A549 (cell line): ENCODE data around the gene ITPRIPL1. TPM values are rescaled to one million over a fixed set of nuclear protein-coding genes. Genes with fewer than 3 reads are reported as not detected.

Source experiments
- ATAC-seq, 2 experiments: fragments of 200-7000 bp in 1 of 2; fragments of >200 bp in 1 of 2; cut with Nextera tagmentation in 1 of 2; cut with Tn5 transposase in 1 of 2; 3 replicates each; pipeline versions ENCODE4 v1.8.0 to v1.9.1; 2018 to 2020; ENCODE audit warnings: mild to moderate bottlenecking in 1 of 2, moderate library complexity in 1 of 2
- CTCF ChIA-PET: fragments of 300-600 bp; sonication (Branson Sonifier 250); formaldehyde crosslinking; extraction: SDS; loops from one replicate; lab custom pipeline; 2021; ENCODE audit warnings: antibody characterized with exemption, inconsistent platforms; lab: Yijun Ruan, JAX
- POLR2A ChIA-PET: fragments of 350-600 bp; formaldehyde crosslinking; extraction: SDS; loops from one replicate; lab custom pipeline; 2021; ENCODE audit warnings: antibody characterized with exemption, inconsistent platforms; lab: Yijun Ruan, JAX
- DNase-seq, 2 experiments: peaks; one replicate each; pipeline versions ENCODE4 v3.0.0 to v3.0.0-alpha.2; 2011 to 2016; ENCODE audit warnings: low read depth in 1 of 2, low spot score in 1 of 2
- FAIRE-seq: peaks from 2 replicates; lab custom pipeline; 2011; peaks lifted over from hg19 to GRCh38; lab: Jason Lieb, UNC
- H3K27ac ChIP-seq, 2 experiments: fragments of >200 bp; sonication (Bioruptor Twin); formaldehyde crosslinking; 3 replicates each; pipeline ENCODE4 v1.5.1; 2016 to 2017
- H3K4me1 ChIP-seq: fragments of >200 bp; sonication (Bioruptor Twin); formaldehyde crosslinking; 3 replicates; pipeline ENCODE4 v1.6.1; 2016
- H3K4me2 ChIP-seq: fragments of >200 bp; sonication (Bioruptor Twin); formaldehyde crosslinking; 3 replicates; pipeline ENCODE4 v1.6.1; 2016
- H3K4me3 ChIP-seq: fragments of >200 bp; sonication (Bioruptor Twin); formaldehyde crosslinking; 3 replicates; pipeline ENCODE4 v1.5.1; 2016
- H3K9me3 ChIP-seq: fragments of >200 bp; sonication (Bioruptor Twin); formaldehyde crosslinking; 3 replicates; pipeline ENCODE4 v1.6.1; 2016
- BHLHE40 ChIP-seq: IDR thresholded peaks from 2 replicates; pipeline ENCODE4 v1.6.1; 2012; ENCODE audit warnings: low read depth, low read length, inconsistent platforms
- CBX8 ChIP-seq: fragments of 200-600 bp; sonication (generic); IDR thresholded peaks from 2 replicates; pipeline ENCODE4 v1.6.1; 2016
- CEBPB ChIP-seq, 2 experiments: fragments of >200 bp in 1 of 2; sonication (Bioruptor Twin) in 1 of 2; formaldehyde crosslinking in 1 of 2; IDR thresholded peaks; 2 replicates each; pipeline ENCODE4 v1.6.1; 2012 to 2016
- EP300 ChIP-seq, 2 experiments: fragments of >200 bp; sonication (Bioruptor Twin); formaldehyde crosslinking; IDR thresholded peaks; 2 replicates in 1 of 2; 3 replicates in 1 of 2; pipeline ENCODE4 v1.6.1; 2016 to 2017
- FOXS1 ChIP-seq: fragments of 250-450 bp; sonication (Bioruptor Pico); IDR thresholded peaks from 2 replicates; pipeline ENCODE4 v1.5.0; 2020; ENCODE audit warnings: mild to moderate bottlenecking, moderate library complexity
- HDAC2 ChIP-seq: fragments of 200-600 bp; sonication (generic); IDR thresholded peaks from 2 replicates; pipeline ENCODE4 v1.6.1; 2016
- HEYL ChIP-seq: fragments of 250-450 bp; sonication (Bioruptor Pico); IDR thresholded peaks from 2 replicates; pipeline ENCODE4 v1.8.0; 2021; ENCODE audit warnings: mild to moderate bottlenecking, moderate library complexity
- HOXA7 ChIP-seq: fragments of 250-450 bp; sonication (Bioruptor Pico); IDR thresholded peaks from 2 replicates; pipeline ENCODE4 v1.5.0; 2020; ENCODE audit warnings: mild to moderate bottlenecking, moderate library complexity
- HOXB5 ChIP-seq: fragments of 250-450 bp; sonication (Bioruptor Pico); IDR thresholded peaks from 2 replicates; pipeline ENCODE4 v1.5.0; 2020; ENCODE audit warnings: mild to moderate bottlenecking, moderate library complexity
- KDM5A ChIP-seq: fragments of 200-600 bp; sonication (generic); IDR thresholded peaks from 2 replicates; pipeline ENCODE4 v1.6.1; 2016; ENCODE audit warnings: antibody characterized with exemption, mild to moderate bottlenecking
- MAFK ChIP-seq: fragments of 450-650 bp; IDR thresholded peaks from 2 replicates; pipeline ENCODE4 v1.6.1; 2014; ENCODE audit not compliant: partially characterized antibody
- MYC ChIP-seq: IDR thresholded peaks from 2 replicates; pipeline ENCODE4 v1.6.1; 2012; ENCODE audit warnings: mild to moderate bottlenecking, inconsistent platforms, low read length, improper control_type of control experiment, borderline replicate concordance
- POLR2A ChIP-seq: IDR thresholded peaks from 2 replicates; pipeline ENCODE4 v1.6.1; 2012; ENCODE audit warnings: mild to moderate bottlenecking, low read length
- SMC3 ChIP-seq: fragments of >200 bp; sonication (Bioruptor Twin); formaldehyde crosslinking; IDR thresholded peaks from 3 replicates; pipeline ENCODE4 v1.6.1; 2018; ENCODE audit warnings: inconsistent platforms
- SREBF2 ChIP-seq: fragments of 450-650 bp; IDR thresholded peaks from 2 replicates; pipeline ENCODE4 v1.6.1; 2014; ENCODE audit warnings: mild to moderate bottlenecking, moderate library complexity
- TFCP2L1 ChIP-seq: fragments of 250-450 bp; sonication (Bioruptor Pico); IDR thresholded peaks from 2 replicates; pipeline ENCODE4 v1.5.0; 2021; ENCODE audit warnings: mild to moderate bottlenecking
- TP53 ChIP-seq: fragments of 250-450 bp; sonication (Bioruptor Pico); IDR thresholded peaks from 2 replicates; pipeline ENCODE4 v1.5.0; 2021; ENCODE audit warnings: mild to moderate bottlenecking, moderate library complexity
- ZNF302 ChIP-seq: fragments of 250-450 bp; sonication (Bioruptor Pico); IDR thresholded peaks from 2 replicates; pipeline ENCODE4 v1.9.0; 2021; ENCODE audit warnings: inconsistent platforms, mild to moderate bottlenecking, moderate library complexity
- WGBS: methylation state at CpG from one replicate; pipeline ENCODE4 v1.1.6; 2017; ENCODE audit errors: missing lambda C conversion rate; 5-methylcytosine and 5-hydroxymethylcytosine counted together
- polyA plus RNA-seq, 4 experiments: library from polyadenylated mRNA; depleted of rRNA in 3 of 4; stranded (reverse); fragments of >200 nt; fragmentation: RNase III in 1 of 4; extraction: RNeasy Plus Mini Kit Qiagen cat#74134 plus additional on column Dnase treatment in 1 of 4; gene quantifications; 2 replicates in 3 of 4; 3 replicates in 1 of 4; pipeline ENCODE4 v1.2.3, GENCODE V29; 2011 to 2017
- TF ChIP-seq, protein P1 (sequence below): IDR thresholded peaks from 2 replicates; pipeline ENCODE4 v1.6.1; 2012; ENCODE audit warnings: low read depth, borderline replicate concordance
- TF ChIP-seq, protein P2 (sequence below): fragments of >200 bp; sonication (Bioruptor Twin); formaldehyde crosslinking; IDR thresholded peaks from 3 replicates; pipeline ENCODE4 v1.5.1; 2016
- TF ChIP-seq, protein P3 (sequence below): IDR thresholded peaks from 2 replicates; pipeline ENCODE4 v1.6.1; 2012

Gene ITPRIPL1
- polyA plus RNA-seq, 2 of the 4 experiments (the other 2 are of a cell fraction), result not detected

DNA sequence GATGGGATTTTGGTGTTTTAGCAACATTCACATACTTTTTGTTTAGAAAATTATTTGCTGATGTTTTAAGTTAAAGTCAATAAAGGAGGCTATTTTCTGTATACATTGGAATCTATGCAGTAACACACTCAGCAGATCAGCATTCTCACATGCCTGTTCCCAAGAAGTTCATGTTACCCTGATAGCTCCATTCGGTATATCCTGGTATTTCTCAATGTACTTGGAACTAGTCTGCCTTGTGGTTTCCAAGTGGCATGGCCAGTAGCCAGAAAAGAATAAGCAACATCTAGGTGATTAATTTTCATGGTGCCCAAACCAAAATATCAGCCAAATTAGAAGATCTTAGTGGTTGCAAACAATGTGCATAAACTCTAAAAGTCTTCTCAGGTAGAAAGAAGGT is 5.3 kb downstream of the ITPRIPL1 start:
- peak in 1 of 2 experiments; percentile 16 for DNase-seq
- H3K4me1 ChIP-seq, result peaks cover 10% of the 10 kb centered on the region
- ChIA-PET POLR2A (interaction anchor here (0.9 kb wide), 1 partner anchor 9 kb away, joined by 3 read pairs; no protein-coding TSS in a partner anchor), CTCF (interaction anchor here (0.5 to 1.4 kb wide), 4 partner anchors 9 to 249 kb away, joined by 3 read pairs; partner anchors contain the start of gene ASTL)
- no peak for ATAC-seq
- FAIRE-seq, result no peak
- H3K4me3 ChIP-seq, result no peak overlapping the region
- H3K27ac ChIP-seq, result no peak overlapping the region
- H3K9me3 ChIP-seq, result no peaks in the 10 kb centered on the region
- TF ChIP-seq EP300 (IDR thresholded peaks at IDR 0.05), result no peak
- 71% methylated on average over 1 of the region's 1 CpG for WGBS
- no peak overlapping the region for H3K4me2 ChIP-seq

DNA sequence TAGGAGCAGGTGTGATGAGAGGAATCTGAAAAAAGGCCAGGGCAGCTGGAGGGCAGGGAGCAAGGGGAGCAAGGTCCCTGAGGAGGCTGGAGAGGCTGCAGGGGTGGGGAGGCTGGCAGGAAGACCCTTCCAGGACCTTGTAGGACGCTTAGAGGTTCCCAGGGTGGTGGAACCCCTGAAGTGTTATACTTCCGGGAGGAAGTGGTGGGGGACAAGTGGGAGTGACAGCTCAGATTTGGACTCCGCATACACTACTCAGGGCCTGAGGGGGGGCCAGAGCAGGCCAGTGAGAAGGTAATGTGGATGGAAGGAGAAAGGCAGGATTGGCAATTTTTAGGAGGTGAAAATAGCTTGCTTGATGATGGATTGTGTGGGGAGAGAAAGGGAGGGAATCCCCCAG is 8.6 kb downstream of the ITPRIPL1 start:
- Histone ChIP-seq H3K4me2 (no peak overlapping the region), H3K4me1 (peaks cover 17% of the 10 kb centered on the region), H3K27ac (no peak overlapping the region), H3K9me3 (no peaks in the 10 kb centered on the region), H3K4me3 (no peak overlapping the region)
- ChIA-PET CTCF (interaction anchor here (1.2 to 2.1 kb wide), 2 partner anchors 10 to 175 kb away, joined by 3 to 10 read pairs; no protein-coding TSS in a partner anchor), POLR2A (interaction anchor here (0.5 kb wide), 1 partner anchor 14 kb away, joined by 4 read pairs; no protein-coding TSS in a partner anchor)
- no peak for DNase-seq
- no peak for ATAC-seq
- no peak for FAIRE-seq
- 90% methylated on average over 3 of the region's 3 CpGs for WGBS
- no peak for TF ChIP-seq MAFK
- no peak for TF ChIP-seq HOXA7 (CRISPR knock-in tag)
- no peak for TF ChIP-seq ZNF302 (CRISPR knock-in tag)
- no peak for TF ChIP-seq HOXB5 (CRISPR knock-in tag)
- TF ChIP-seq CEBPB (IDR thresholded peaks at IDR 0.05), result no peak
- no peak for TF ChIP-seq POLR2A
- TF ChIP-seq CBX8, result no peak
- no peak for TF ChIP-seq KDM5A
- TF ChIP-seq HDAC2, result no peak
- TF ChIP-seq, protein P1, sequence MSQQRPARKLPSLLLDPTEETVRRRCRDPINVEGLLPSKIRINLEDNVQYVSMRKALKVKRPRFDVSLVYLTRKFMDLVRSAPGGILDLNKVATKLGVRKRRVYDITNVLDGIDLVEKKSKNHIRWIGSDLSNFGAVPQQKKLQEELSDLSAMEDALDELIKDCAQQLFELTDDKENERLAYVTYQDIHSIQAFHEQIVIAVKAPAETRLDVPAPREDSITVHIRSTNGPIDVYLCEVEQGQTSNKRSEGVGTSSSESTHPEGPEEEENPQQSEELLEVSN, result no peak
- TF ChIP-seq SMC3, result no peak
- TF ChIP-seq TFCP2L1, result no peak
- no peak for TF ChIP-seq TP53
- no peak for TF ChIP-seq BHLHE40
- no peak for TF ChIP-seq MYC
- TF ChIP-seq, protein P2, sequence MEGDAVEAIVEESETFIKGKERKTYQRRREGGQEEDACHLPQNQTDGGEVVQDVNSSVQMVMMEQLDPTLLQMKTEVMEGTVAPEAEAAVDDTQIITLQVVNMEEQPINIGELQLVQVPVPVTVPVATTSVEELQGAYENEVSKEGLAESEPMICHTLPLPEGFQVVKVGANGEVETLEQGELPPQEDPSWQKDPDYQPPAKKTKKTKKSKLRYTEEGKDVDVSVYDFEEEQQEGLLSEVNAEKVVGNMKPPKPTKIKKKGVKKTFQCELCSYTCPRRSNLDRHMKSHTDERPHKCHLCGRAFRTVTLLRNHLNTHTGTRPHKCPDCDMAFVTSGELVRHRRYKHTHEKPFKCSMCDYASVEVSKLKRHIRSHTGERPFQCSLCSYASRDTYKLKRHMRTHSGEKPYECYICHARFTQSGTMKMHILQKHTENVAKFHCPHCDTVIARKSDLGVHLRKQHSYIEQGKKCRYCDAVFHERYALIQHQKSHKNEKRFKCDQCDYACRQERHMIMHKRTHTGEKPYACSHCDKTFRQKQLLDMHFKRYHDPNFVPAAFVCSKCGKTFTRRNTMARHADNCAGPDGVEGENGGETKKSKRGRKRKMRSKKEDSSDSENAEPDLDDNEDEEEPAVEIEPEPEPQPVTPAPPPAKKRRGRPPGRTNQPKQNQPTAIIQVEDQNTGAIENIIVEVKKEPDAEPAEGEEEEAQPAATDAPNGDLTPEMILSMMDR, result no peak

DNA sequence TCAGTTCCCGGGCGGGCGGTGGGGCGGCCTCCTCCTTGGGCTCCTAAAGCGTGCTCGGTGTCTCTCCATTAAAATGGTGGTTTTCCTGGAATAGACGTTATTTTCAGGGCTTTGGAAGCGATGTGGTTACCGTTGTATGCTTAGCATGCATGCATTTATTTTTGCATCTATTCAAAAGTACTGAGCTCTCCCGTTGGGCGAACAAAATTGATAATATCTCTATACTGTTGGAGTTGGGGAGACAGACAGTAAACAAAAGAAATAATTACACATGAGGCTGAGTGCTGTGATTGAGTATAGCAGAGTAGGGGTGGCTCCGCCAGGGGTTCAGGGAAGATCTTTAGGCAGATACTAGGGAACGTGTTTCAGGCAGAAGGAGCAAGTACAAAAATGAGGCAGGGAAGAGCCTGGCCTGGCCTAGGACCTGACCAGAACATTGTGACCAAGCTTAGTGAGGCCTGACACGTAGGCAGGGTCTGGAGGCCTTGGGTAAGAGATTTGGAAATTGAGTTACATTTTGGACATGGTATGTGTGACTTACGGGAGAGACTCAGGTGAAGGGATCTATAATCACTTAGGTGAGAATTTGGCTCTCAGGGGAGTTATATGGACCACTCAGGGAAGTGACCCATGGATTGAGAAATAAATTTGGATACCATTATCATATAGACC is 11.1 kb downstream of the ITPRIPL1 start:
- CTCF ChIA-PET, result interaction anchor here (0.9 to 1.8 kb wide), 4 partner anchors 9 to 219 kb away, joined by 3 to 5 read pairs (median 3); no protein-coding TSS in a partner anchor
- POLR2A ChIA-PET, result interaction anchor here (0.6 to 2.1 kb wide), 6 partner anchors 9 to 78 kb away, joined by 3 to 15 read pairs (median 4); no protein-coding TSS in a partner anchor
- Histone ChIP-seq H3K27ac (peak overlapping the region; percentile 92 to 94), H3K4me2 (peak overlapping the region; percentile 92), H3K9me3 (no peaks in the 10 kb centered on the region), H3K4me1 (peaks cover 26% of the 10 kb centered on the region), H3K4me3 (peak overlapping the region; percentile 65)
- FAIRE-seq (no peak), ATAC-seq (peak; percentile 16; a peak in 3 of 6 replicates), DNase-seq (no peak)
- 10% methylated on average over 15 of the region's 15 CpGs for WGBS
- no peak for TF ChIP-seq SREBF2
- no peak for TF ChIP-seq HEYL (CRISPR knock-in tag)
- TF ChIP-seq FOXS1, result no peak
- TF ChIP-seq, protein P3, sequence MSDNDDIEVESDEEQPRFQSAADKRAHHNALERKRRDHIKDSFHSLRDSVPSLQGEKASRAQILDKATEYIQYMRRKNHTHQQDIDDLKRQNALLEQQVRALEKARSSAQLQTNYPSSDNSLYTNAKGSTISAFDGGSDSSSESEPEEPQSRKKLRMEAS, result peak; percentile 71
- no peak for TF ChIP-seq CEBPB (IDR thresholded peaks at IDR 0.05)
- TF ChIP-seq POLR2A, result peak; percentile 56
